K562 (cell line): ENCODE data around the gene CUL4B. TPM values are rescaled to one million over a fixed set of nuclear protein-coding genes. Genes with fewer than 3 reads are reported as not detected.

Experiments
- ADNP ChIP-seq: fragments of 200-800 bp; sonication (Bioruptor generic); IDR thresholded peaks from 2 replicates; pipeline ENCODE4 v1.6.1; 2016; ENCODE audit warnings: missing genetic modification characterization, missing compliant biosample characterization
- BRD4 ChIP-seq: fragments of 200-600 bp; sonication (generic); IDR thresholded peaks from 2 replicates; pipeline ENCODE4 v1.6.1; 2017; ENCODE audit warnings: inconsistent platforms
- CBX1 ChIP-seq: sonication (generic); IDR thresholded peaks from 2 replicates; pipeline ENCODE4 v1.6.1; 2016; ENCODE audit warnings: antibody characterized with exemption, low read depth, mild to moderate bottlenecking
- CEBPG ChIP-seq, 3 experiments: fragments of 200-800 bp in 1 of 3; sonication (Bioruptor generic) in 1 of 3; sonication (generic) in 1 of 3; formaldehyde crosslinking in 1 of 3; IDR thresholded peaks in 2 of 3; conservative IDR thresholded peaks in 1 of 3; 2 replicates each; pipeline versions ENCODE4 v1.6.1 to v1.8.0; 2016 to 2022; ENCODE audit warnings: missing compliant biosample characterization in 2 of 3, missing genetic modification characterization in 2 of 3, mild to moderate bottlenecking in 1 of 3, missing genetic modification reagents in 1 of 3
- CREB1 ChIP-seq, 2 experiments: sonication (generic) in 1 of 2; formaldehyde crosslinking in 1 of 2; IDR thresholded peaks; 2 replicates each; pipeline versions ENCODE4 v1.6.1 to v1.8.0; 2012 to 2022; ENCODE audit warnings: inconsistent platforms in 1 of 2, mild to moderate bottlenecking in 1 of 2, missing genetic modification reagents in 1 of 2, moderate library complexity in 1 of 2
- DNMT1 ChIP-seq: fragments of 450-650 bp; IDR thresholded peaks from 2 replicates; pipeline ENCODE4 v1.6.1; 2016; ENCODE audit warnings: antibody characterized with exemption, mild to moderate bottlenecking
- ESRRB ChIP-seq: fragments of 250-450 bp; sonication (Bioruptor Pico); IDR thresholded peaks from 2 replicates; pipeline ENCODE4 v1.5.0; 2020; ENCODE audit warnings: mild to moderate bottlenecking, moderate library complexity, borderline replicate concordance
- HDAC2 ChIP-seq: fragments of 450-650 bp; IDR thresholded peaks from 2 replicates; pipeline ENCODE4 v1.6.1; 2016; ENCODE audit warnings: mild to moderate bottlenecking
- HLTF ChIP-seq: fragments of 450-650 bp; IDR thresholded peaks from 2 replicates; pipeline ENCODE4 v1.6.1; 2016
- NBN ChIP-seq: fragments of 450-650 bp; IDR thresholded peaks from 2 replicates; pipeline ENCODE4 v1.6.1; 2016; ENCODE audit warnings: low read depth, mild to moderate bottlenecking
- NFIC ChIP-seq: fragments of 450-650 bp; IDR thresholded peaks from 2 replicates; pipeline ENCODE4 v1.6.1; 2017; ENCODE audit warnings: mild to moderate bottlenecking, inconsistent platforms
- NKRF ChIP-seq: fragments of 450-650 bp; IDR thresholded peaks from 2 replicates; pipeline ENCODE4 v1.6.1; 2016; ENCODE audit warnings: borderline replicate concordance
- NR4A1 ChIP-seq, 2 experiments: fragments of 250-450 bp in 1 of 2; fragments of 450-650 bp in 1 of 2; sonication (Bioruptor Pico) in 1 of 2; IDR thresholded peaks; 2 replicates each; pipeline versions ENCODE4 v1.4.0 to v1.6.1; 2016 to 2020; ENCODE audit warnings: mild to moderate bottlenecking in 2 of 2, missing compliant biosample characterization in 1 of 2, missing genetic modification characterization in 1 of 2, moderate library complexity in 1 of 2
- RFX5 ChIP-seq: IDR thresholded peaks from 2 replicates; pipeline ENCODE4 v1.6.1; 2011; ENCODE audit warnings: low read depth, mild to moderate bottlenecking, improper control_type of control experiment, low read length
- THAP12 ChIP-seq: fragments of 250-450 bp; sonication (Bioruptor Pico); IDR thresholded peaks from 2 replicates; pipeline ENCODE4 v1.9.0; 2021; ENCODE audit warnings: mild to moderate bottlenecking, inconsistent platforms
- XRCC5 ChIP-seq: fragments of 200-400 bp; formaldehyde crosslinking; IDR thresholded peaks from 2 replicates; pipeline ENCODE4 v1.6.1; 2017; ENCODE audit warnings: low read depth, mild to moderate bottlenecking, low read length
- ZNF217 ChIP-seq: sonication (generic); formaldehyde crosslinking; IDR thresholded peaks from 2 replicates; pipeline ENCODE4 v1.8.0; 2022; ENCODE audit warnings: mild to moderate bottlenecking, missing genetic modification reagents
- ZNF41 ChIP-seq: fragments of 250-450 bp; sonication (Bioruptor Pico); conservative IDR thresholded peaks from 2 replicates; pipeline ENCODE4 v1.4.0; 2020; ENCODE audit warnings: mild to moderate bottlenecking
- ZNF740 ChIP-seq, 3 experiments: fragments of 200-800 bp in 1 of 3; sonication (Bioruptor generic) in 1 of 3; sonication (generic) in 1 of 3; formaldehyde crosslinking in 1 of 3; IDR thresholded peaks; 2 replicates each; pipeline versions ENCODE4 v1.6.1 to v1.8.0; 2016 to 2022; ENCODE audit warnings: mild to moderate bottlenecking in 2 of 3, missing compliant biosample characterization in 2 of 3, missing genetic modification characterization in 2 of 3, missing genetic modification reagents in 1 of 3
- polyA plus RNA-seq, 8 experiments: library from polyadenylated mRNA; depleted of rRNA in 4 of 8; stranded (reverse) in 5 of 8; unstranded in 3 of 8; fragments of >200 nt; fragmentation: Nextera tagmentation in 2 of 8; fragmentation: Illumina TruSeq in 1 of 8; extraction: Ambion mirVana in 2 of 8; extraction: Trizol in 1 of 8; gene quantifications; 2 replicates each; pipeline versions ENCODE4 v1.2.1 to v1.2.3, GENCODE V29; 2011 to 2014; ENCODE audit warnings: inconsistent platforms in 1 of 8, missing spikeins in 1 of 8
- total RNA-seq, 7 experiments: library from RNA; depleted of rRNA in 6 of 7; stranded (reverse); fragments of >200 nt in 6 of 7; fragmentation: Illumina TruSeq in 2 of 7; extraction: Trizol in 2 of 7; gene quantifications; 2 replicates each; pipeline versions ENCODE4 v1.2.1 to v1.2.3, GENCODE V29; 2011 to 2021; ENCODE audit warnings: low replicate concordance in 1 of 7

The CUL4B gene
- total and polyA plus RNA-seq, 9 of the 15 experiments (the other 6 are each of a cell fraction or from before 2014, with no cell fraction given) = 15.0 to 41.7 (median 37.5) TPM

DNA sequence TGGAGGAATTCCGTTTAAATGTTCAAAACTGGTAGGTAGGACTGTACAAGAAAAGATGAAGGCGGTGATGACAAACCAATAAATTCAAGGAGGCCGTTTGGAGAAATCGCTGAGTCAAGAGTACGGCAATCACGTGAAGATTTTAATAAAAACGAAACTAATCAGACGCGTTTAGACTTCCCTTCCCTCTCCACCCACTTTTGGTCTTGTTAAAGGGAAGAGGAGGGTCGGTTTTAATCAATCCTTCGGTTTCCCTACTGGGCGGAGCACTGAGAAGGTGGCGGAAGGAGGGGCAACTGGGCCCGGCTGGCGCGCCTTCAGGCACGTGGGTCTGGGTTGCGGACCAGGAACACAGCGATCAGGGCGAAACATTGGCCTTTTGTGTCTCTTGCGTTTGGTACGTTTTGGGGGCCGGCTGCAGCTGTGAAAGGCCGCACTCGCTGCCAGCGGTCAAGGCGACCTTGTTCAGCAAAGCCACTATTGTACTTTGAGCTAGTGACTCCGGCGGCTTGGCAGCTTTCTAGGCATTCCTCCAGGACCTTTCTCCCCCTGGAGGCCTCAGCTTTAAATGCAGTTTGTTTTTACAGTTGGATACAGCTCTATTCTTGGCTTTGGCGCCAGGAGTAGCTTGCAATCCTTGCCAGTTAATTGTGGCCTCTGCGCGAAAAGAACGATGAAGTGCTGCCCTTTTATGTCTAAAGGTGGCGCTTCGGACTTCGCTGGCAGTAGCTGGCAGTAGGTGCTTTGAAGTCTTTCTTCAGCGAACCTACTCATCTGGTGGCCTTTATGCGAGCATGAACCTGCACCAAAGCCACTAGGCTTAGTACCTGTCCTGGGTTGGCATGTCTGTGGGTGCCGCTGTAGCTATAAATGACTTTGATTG, 74.9 kb downstream of the CUL4B start (continued):
- TF ChIP-seq NKRF (peak; percentile 54; the same call in 1 of the 2 replicates), XRCC5 (0 out of 2 replicates have a peak, but pooled peaks have one; percentile 41), ADNP (tag) (no peak), NR4A1 (CRISPR knock-in tag; IDR thresholded peaks at IDR 0.05) (no peak), NR4A1 (tag; IDR thresholded peaks at IDR 0.05) (0 out of 2 replicates have a peak, but pooled peaks have one; percentile 40), ZNF217 (CRISPR knock-in tag) (no peak), THAP12 (CRISPR knock-in tag) (0 out of 2 replicates have a peak, but pooled peaks have one; percentile 38), CBX1 (no peak), DNMT1 (no peak), HLTF (no peak), ZNF740 (CRISPR knock-in tag; IDR thresholded peaks at IDR 0.05) (no peak), ZNF740 (tag; IDR thresholded peaks at IDR 0.05) (no peak), NBN (no peak), BRD4 (no peak; the same call in 1 of the 2 replicates), ZNF41 (CRISPR knock-in tag) (no peak), RFX5 (no peak), HDAC2 (peak; percentile 40; the same call in 1 of the 2 replicates), ESRRB (CRISPR knock-in tag) (no peak), CREB1 (IDR thresholded peaks at IDR 0.05) (no peak), CREB1 (CRISPR knock-in tag; IDR thresholded peaks at IDR 0.05) (0 out of 2 replicates have a peak, but pooled peaks have one; percentile 8), CEBPG (CRISPR knock-in tag; IDR thresholded peaks at IDR 0.05) (0 out of 2 replicates have a peak, but pooled peaks have one; percentile 33), CEBPG (tag; conservative IDR thresholded peaks at IDR 0.05 in 1 of 2, IDR thresholded peaks at IDR 0.05 in 1 of 2) (no peak), NFIC (peak; percentile 64)
